Sigmoid colon (tissue), 4 donors: Measurements from ENCODE around the gene COTL1.

Experiments
- CTCF ChIP-seq, 4 experiments: fragments of 450-650 bp in 3 of 4; fragments of 200-600 bp in 1 of 4; IDR thresholded peaks; one replicate each; pipeline ENCODE4 v1.5.1; 2016 to 2019; ENCODE audit warnings: antibody characterized with exemption in 4 of 4, mild to moderate bottlenecking in 3 of 4, moderate library complexity in 2 of 4
- EP300 ChIP-seq, 4 donors: sonication (generic); formaldehyde crosslinking; IDR thresholded peaks; one replicate each; pipeline ENCODE4 v1.6.1; 2017; ENCODE audit warnings: antibody characterized with exemption in 4 of 4

GRCh38 chr16:84631886-84632285 lies 14.0 kb upstream of the COTL1 start:
- no peak for TF ChIP-seq EP300 (IDR thresholded peaks at IDR 0.05)
- no peak for TF ChIP-seq CTCF (IDR thresholded peaks at IDR 0.05)
